SK-N-SH (cell line): Measurements from ENCODE around the gene ARF4.

ENCODE experiments used
- ELF1 ChIP-seq: IDR thresholded peaks from 2 replicates; pipeline ENCODE4 v1.4.0; 2012
- EP300 ChIP-seq, 2 experiments: IDR thresholded peaks; 2 replicates each; pipeline versions ENCODE4 v1.4.0 to v1.6.1; 2012; ENCODE audit warnings: borderline replicate concordance in 1 of 2, low read depth in 1 of 2, low read length in 1 of 2
- FOXM1 ChIP-seq: IDR thresholded peaks from 2 replicates; pipeline ENCODE4 v1.4.0; 2012; ENCODE audit warnings: low read depth, mild to moderate bottlenecking
- GABPA ChIP-seq: IDR thresholded peaks from 2 replicates; pipeline ENCODE4 v1.4.0; 2012; ENCODE audit warnings: low read depth, mild to moderate bottlenecking
- RAD21 ChIP-seq: IDR thresholded peaks from 2 replicates; pipeline ENCODE4 v1.6.1; 2012; ENCODE audit warnings: mild to moderate bottlenecking, low read length
- RCOR1 ChIP-seq: fragments of 150-350 bp; IDR thresholded peaks from 2 replicates; pipeline ENCODE4 v1.6.1; 2017; ENCODE audit warnings: antibody characterized with exemption, low read length
- TEAD4 ChIP-seq: IDR thresholded peaks from 2 replicates; pipeline ENCODE4 v1.4.0; 2012; ENCODE audit warnings: mild to moderate bottlenecking, borderline replicate concordance; ENCODE audit not compliant: insufficient read depth
- TF ChIP-seq, protein P1 (sequence below): fragments of 200-600 bp; sonication (generic); IDR thresholded peaks from 2 replicates; pipeline ENCODE4 v1.6.1; 2017; ENCODE audit warnings: antibody characterized with exemption, mild to moderate bottlenecking, moderate library complexity
- TF ChIP-seq, protein P2 (sequence below): IDR thresholded peaks from 2 replicates; pipeline ENCODE4 v1.6.1; 2012; ENCODE audit warnings: mild to moderate bottlenecking, low read depth, low read length, moderate library complexity

GRCh38 chr3:57622362-57622761 is 25.2 kb upstream of the ARF4 start:
- no peak for TF ChIP-seq GABPA
- TF ChIP-seq, protein P1, sequence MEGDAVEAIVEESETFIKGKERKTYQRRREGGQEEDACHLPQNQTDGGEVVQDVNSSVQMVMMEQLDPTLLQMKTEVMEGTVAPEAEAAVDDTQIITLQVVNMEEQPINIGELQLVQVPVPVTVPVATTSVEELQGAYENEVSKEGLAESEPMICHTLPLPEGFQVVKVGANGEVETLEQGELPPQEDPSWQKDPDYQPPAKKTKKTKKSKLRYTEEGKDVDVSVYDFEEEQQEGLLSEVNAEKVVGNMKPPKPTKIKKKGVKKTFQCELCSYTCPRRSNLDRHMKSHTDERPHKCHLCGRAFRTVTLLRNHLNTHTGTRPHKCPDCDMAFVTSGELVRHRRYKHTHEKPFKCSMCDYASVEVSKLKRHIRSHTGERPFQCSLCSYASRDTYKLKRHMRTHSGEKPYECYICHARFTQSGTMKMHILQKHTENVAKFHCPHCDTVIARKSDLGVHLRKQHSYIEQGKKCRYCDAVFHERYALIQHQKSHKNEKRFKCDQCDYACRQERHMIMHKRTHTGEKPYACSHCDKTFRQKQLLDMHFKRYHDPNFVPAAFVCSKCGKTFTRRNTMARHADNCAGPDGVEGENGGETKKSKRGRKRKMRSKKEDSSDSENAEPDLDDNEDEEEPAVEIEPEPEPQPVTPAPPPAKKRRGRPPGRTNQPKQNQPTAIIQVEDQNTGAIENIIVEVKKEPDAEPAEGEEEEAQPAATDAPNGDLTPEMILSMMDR: no peak
- TF ChIP-seq, protein P2, sequence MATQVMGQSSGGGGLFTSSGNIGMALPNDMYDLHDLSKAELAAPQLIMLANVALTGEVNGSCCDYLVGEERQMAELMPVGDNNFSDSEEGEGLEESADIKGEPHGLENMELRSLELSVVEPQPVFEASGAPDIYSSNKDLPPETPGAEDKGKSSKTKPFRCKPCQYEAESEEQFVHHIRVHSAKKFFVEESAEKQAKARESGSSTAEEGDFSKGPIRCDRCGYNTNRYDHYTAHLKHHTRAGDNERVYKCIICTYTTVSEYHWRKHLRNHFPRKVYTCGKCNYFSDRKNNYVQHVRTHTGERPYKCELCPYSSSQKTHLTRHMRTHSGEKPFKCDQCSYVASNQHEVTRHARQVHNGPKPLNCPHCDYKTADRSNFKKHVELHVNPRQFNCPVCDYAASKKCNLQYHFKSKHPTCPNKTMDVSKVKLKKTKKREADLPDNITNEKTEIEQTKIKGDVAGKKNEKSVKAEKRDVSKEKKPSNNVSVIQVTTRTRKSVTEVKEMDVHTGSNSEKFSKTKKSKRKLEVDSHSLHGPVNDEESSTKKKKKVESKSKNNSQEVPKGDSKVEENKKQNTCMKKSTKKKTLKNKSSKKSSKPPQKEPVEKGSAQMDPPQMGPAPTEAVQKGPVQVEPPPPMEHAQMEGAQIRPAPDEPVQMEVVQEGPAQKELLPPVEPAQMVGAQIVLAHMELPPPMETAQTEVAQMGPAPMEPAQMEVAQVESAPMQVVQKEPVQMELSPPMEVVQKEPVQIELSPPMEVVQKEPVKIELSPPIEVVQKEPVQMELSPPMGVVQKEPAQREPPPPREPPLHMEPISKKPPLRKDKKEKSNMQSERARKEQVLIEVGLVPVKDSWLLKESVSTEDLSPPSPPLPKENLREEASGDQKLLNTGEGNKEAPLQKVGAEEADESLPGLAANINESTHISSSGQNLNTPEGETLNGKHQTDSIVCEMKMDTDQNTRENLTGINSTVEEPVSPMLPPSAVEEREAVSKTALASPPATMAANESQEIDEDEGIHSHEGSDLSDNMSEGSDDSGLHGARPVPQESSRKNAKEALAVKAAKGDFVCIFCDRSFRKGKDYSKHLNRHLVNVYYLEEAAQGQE: no peak
- no peak for TF ChIP-seq RCOR1
- TF ChIP-seq TEAD4: no peak
- TF ChIP-seq ELF1: no peak
- TF ChIP-seq EP300 (IDR thresholded peaks at IDR 0.05; ENCODE audit: borderline replicate concordance in 1 of 2, low read depth in 1 of 2, low read length in 1 of 2): no peak
- no peak for TF ChIP-seq RAD21
- no peak for TF ChIP-seq FOXM1
